Stimulated activated CD4-positive, alpha-beta T cell treated with anti-CD3 and anti-CD28 coated beads, TNF-alpha, amount 100 ng/mL, for 4 hours (primary cell): ENCODE data around the gene DCLRE1C.
"Not testable (repeated sequence)": the region's sequence is repeated elsewhere in the genome, so short reads cannot be mapped to it uniquely, and the experiment has no call there.

ENCODE experiments used
- DNase-seq, 3 experiments: peaks; one replicate each; pipeline ENCODE4 v3.0.0-alpha.2; 2020; ENCODE audit warnings: low read depth in 3 of 3

DCLRE1C gene

GRCh38 chr10:14945108-14945507 is 8.8 kb downstream of the DCLRE1C start:
- no peak for DNase-seq

- DNase-seq = not testable (repeated sequence)
Measured at GRCh38 chr10:14942950-14943338, 11.0 kb downstream of the DCLRE1C start.

GRCh38 chr10:14942147-14942949 is 11.5 kb downstream of the DCLRE1C start:
- DNase-seq = not testable (repeated sequence)

GRCh38 chr10:14938971-14939370 is 14.9 kb downstream of the DCLRE1C start:
- not testable (repeated sequence) for DNase-seq

GRCh38 chr10:14936584-14936983 is 17.3 kb downstream of the DCLRE1C start:
- no peak for DNase-seq

GRCh38 chr10:14930610-14931009 is 23.3 kb downstream of the DCLRE1C start:
- no peak for DNase-seq

GRCh38 chr10:14926722-14927416 is 27.0 kb downstream of the DCLRE1C start:
- DNase-seq = no peak

- no peak for DNase-seq
Measured at GRCh38 chr10:14926061-14926470, 27.8 kb downstream of the DCLRE1C start.

- DNase-seq = no peak
Measured at GRCh38 chr10:14925268-14925667, 28.6 kb downstream of the DCLRE1C start.

- DNase-seq = no peak
Measured at GRCh38 chr10:14924013-14924412, 29.9 kb downstream of the DCLRE1C start.

GRCh38 chr10:14918964-14919363 is 34.9 kb downstream of the DCLRE1C start:
- no peak for DNase-seq

- DNase-seq = no peak
Measured at GRCh38 chr10:14917827-14918226, 36.1 kb downstream of the DCLRE1C start.

- no peak for DNase-seq
Measured at GRCh38 chr10:14916600-14916999, 37.3 kb downstream of the DCLRE1C start.

- no peak for DNase-seq
Measured at GRCh38 chr10:14911801-14912200, 42.1 kb downstream of the DCLRE1C start.

GRCh38 chr10:14910953-14911352 is 42.9 kb downstream of the DCLRE1C start:
- no peak for DNase-seq

GRCh38 chr10:14909101-14909500 is 44.8 kb downstream of the DCLRE1C start:
- DNase-seq = no peak

GRCh38 chr10:14907591-14907990 is 46.3 kb downstream of the DCLRE1C start:
- not testable (repeated sequence) for DNase-seq

GRCh38 chr10:14906765-14907164 is 47.1 kb downstream of the DCLRE1C start:
- DNase-seq = no peak

GRCh38 chr10:14905890-14906289 is 48.0 kb downstream of the DCLRE1C start:
- DNase-seq = no peak

- DNase-seq = no peak
Measured at GRCh38 chr10:14904864-14905263, 49.0 kb downstream of the DCLRE1C start.

- no peak for DNase-seq
Measured at GRCh38 chr10:14904316-14904732, 49.6 kb downstream of the DCLRE1C start.

- DNase-seq = no peak
Measured at GRCh38 chr10:14891151-14891550, 62.7 kb downstream of the DCLRE1C start.

GRCh38 chr10:14889318-14889717 is 64.6 kb downstream of the DCLRE1C start:
- DNase-seq = no peak
